Nucleus accumbens (tissue), 56 donors: ENCODE results near the gene PPIB.
"Not testable (repeated sequence)": the region's sequence is repeated elsewhere in the genome, so short reads cannot be mapped to it uniquely, and the experiment has no call there.

ENCODE experiments used
- DNase-seq, 56 donors: peaks; one replicate each; lab custom pipeline; 2025; lab: John Stamatoyannopoulos, UW

Gene PPIB

GRCh38 chr15:64111679-64112050 is 51.2 kb downstream of the PPIB start:
- DNase-seq: no peak

GRCh38 chr15:64110950-64111678 is 51.7 kb downstream of the PPIB start:
- no peak for DNase-seq

GRCh38 chr15:64110108-64110701 is 52.6 kb downstream of the PPIB start:
- not testable (repeated sequence) for DNase-seq

DNA sequence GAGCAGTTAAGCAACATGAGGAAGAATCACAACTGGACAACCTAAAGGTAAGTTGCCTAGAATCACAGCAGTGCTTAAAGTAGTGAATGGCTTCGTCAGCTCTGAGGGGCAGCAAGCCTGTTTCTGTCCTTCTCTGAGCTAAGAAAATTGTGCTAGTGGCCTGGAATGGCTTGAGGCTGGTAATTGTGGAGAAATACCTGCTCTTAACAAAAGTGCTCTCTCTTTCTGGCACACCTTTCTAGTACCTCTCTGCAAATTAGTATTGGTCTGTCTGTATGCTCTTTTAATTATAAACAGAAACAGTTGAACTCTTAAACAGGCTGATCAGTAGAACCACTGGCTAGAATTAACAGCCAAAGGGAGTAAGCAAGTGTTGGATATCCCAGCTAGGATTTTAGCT is 55.5 kb downstream of the PPIB start:
- DNase-seq: no peak
